ENCODE measurements around the gene NKTR. TPM values are rescaled to one million over a fixed set of nuclear protein-coding genes. Genes with fewer than 3 reads are reported as not detected.

Gene NKTR
- polyA plus RNA-seq, 1 of the 3 experiments (the other 2 are of a cell fraction) = 19.2 TPM

GRCh38 chr3:42654331-42655201, 54.1 kb downstream of the NKTR start (continued):
- TF ChIP-seq REST (IDR thresholded peaks at IDR 0.05; ENCODE audit: low read depth, low read length) (no peak), EZH2phosphoT487 (IDR thresholded peaks at IDR 0.05; ENCODE audit: borderline replicate concordance, low read depth) (no peak), USF2 (IDR thresholded peaks at IDR 0.05; ENCODE audit: borderline replicate concordance, low read depth, low read length) (peak; percentile 56), YY1 (IDR thresholded peaks at IDR 0.05; ENCODE audit: low read depth) (0 out of 2 replicates have a peak, but pooled peaks have one; percentile 31)

GRCh38 chr3:42655331-42655888, 54.9 kb downstream of the NKTR start:
- no peaks in the 10 kb centered on the region for H3K9me2 ChIP-seq
- WGBS (ENCODE audit: low lambda C conversion rate) = 82% methylated on average over 2 of the region's 4 CpGs
- H3K79me2 ChIP-seq (ENCODE audit: insufficient read depth) = peaks cover 44% of the 10 kb centered on the region
- ChIA-PET CTCF (interaction anchor here (1.5 to 2.7 kb wide), 3 partner anchors 54 to 94 kb away, joined by 4 to 12 read pairs (median 5); partner anchors contain the start of gene NKTR), POLR2A (interaction anchor here (0.6 kb wide), 1 partner anchor 164 kb away, joined by 3 read pairs; no protein-coding TSS in a partner anchor)
- H4K20me1 ChIP-seq (ENCODE audit: insufficient read depth) = peaks cover 8% of the 10 kb centered on the region; the same call in 1 of the 2 replicates
- peak; percentile 83 for DNase-seq
- H3K36me3 ChIP-seq (replicated peaks in 1 of 2; ENCODE audit: control insufficient read depth in 1 of 2, insufficient read depth in 2 of 2, low read length in 1 of 2) = peaks cover 5 to 16% of the 10 kb centered on the region in 2 experiments
- H3K4me1 ChIP-seq (ENCODE audit: control insufficient read depth in 1 of 2, insufficient read depth in 2 of 2, low read depth in 1 of 2, low read length in 1 of 2) = peaks cover 24 to 42% of the 10 kb centered on the region in 2 experiments
- H3K4me2 ChIP-seq = peak overlapping the region; percentile 99
- no peak overlapping the region; the same call in 1 of the 2 replicates for H2AFZ ChIP-seq (ENCODE audit: low read depth)
- H3K4me3 ChIP-seq (ENCODE audit: low read depth in 2 of 2, low read length in 1 of 2) = peak overlapping the region; percentile 83 to 91
- TF ChIP-seq NFIC (IDR thresholded peaks at IDR 0.05; ENCODE audit: borderline replicate concordance) (peak; percentile 20; the same call in 1 of the 2 replicates), USF1 (IDR thresholded peaks at IDR 0.05; ENCODE audit: borderline replicate concordance, low read depth) (no peak)
- H3K27me3 ChIP-seq (ENCODE audit: insufficient read depth) = no peaks in the 10 kb centered on the region
- peak overlapping the region; percentile 35 to 83; a peak in 1 of 4 replicates for H3K27ac ChIP-seq (ENCODE audit: low read depth in 2 of 2, low read length in 1 of 2)
- no peaks in the 10 kb centered on the region for H3K9me3 ChIP-seq
- H3K9ac ChIP-seq = peak overlapping the region; percentile 88
- peaks cover 21% of the 10 kb centered on the region for H3F3A ChIP-seq (replicated peaks; ENCODE audit: insufficient read depth)
